Kidney (tissue), 14 donors: ENCODE measurements around the gene SLC9A1. TPM values are rescaled to one million over a fixed set of nuclear protein-coding genes. Genes with fewer than 3 reads are reported as not detected.

Experiments
- DNase-seq, 5 donors: peaks; one replicate each; pipeline ENCODE4 v3.0.0-alpha.2; 2013 to 2020
- FAIRE-seq: peaks from 2 replicates; lab custom pipeline; 2012; peaks lifted over from hg19 to GRCh38; lab: Jason Lieb, UNC
- H3K27ac ChIP-seq, 2 donors: one replicate each; pipeline ENCODE4 v1.7.0; 2013; ENCODE audit warnings: low read depth in 2 of 2, low read length in 2 of 2, inconsistent platforms in 1 of 2
- H3K27me3 ChIP-seq: one replicate; pipeline ENCODE4 v1.7.1; 2013; ENCODE audit warnings: low read length, inconsistent platforms; ENCODE audit not compliant: control insufficient read depth, insufficient read depth
- H3K36me3 ChIP-seq, 3 donors: one replicate each; pipeline versions ENCODE4 v1.7.0 to v1.7.1; 2013; ENCODE audit warnings: low read length in 3 of 3, control low read depth in 1 of 3, inconsistent platforms in 1 of 3; ENCODE audit not compliant: insufficient read depth in 3 of 3, control insufficient read depth in 2 of 3
- H3K4me1 ChIP-seq, 3 donors: one replicate each; pipeline versions ENCODE4 v1.7.0 to v1.7.1; 2013; ENCODE audit warnings: low read length in 3 of 3, inconsistent platforms in 1 of 3, low read depth in 1 of 3; ENCODE audit not compliant: control insufficient read depth in 2 of 3, insufficient read depth in 2 of 3
- H3K4me3 ChIP-seq, 3 donors: one replicate each; pipeline versions ENCODE4 v1.7.0 to v1.8.1; 2013; ENCODE audit warnings: low read length in 3 of 3, control low read depth in 1 of 3, inconsistent platforms in 1 of 3
- H3K9ac ChIP-seq, 3 donors: one replicate each; pipeline versions ENCODE4 v1.7.0 to v1.7.1; 2013; ENCODE audit warnings: low read length in 3 of 3, control low read depth in 1 of 3, inconsistent platforms in 1 of 3
- H3K9me3 ChIP-seq, 3 donors: one replicate each; pipeline versions ENCODE4 v1.7.0 to v1.7.1; 2013; ENCODE audit warnings: low read length in 3 of 3, control low read depth in 1 of 3, inconsistent platforms in 1 of 3; ENCODE audit not compliant: control insufficient read depth in 2 of 3, insufficient read depth in 1 of 3
- intact Hi-C: fragments of 100-400 bp; cut with DNase I; formaldehyde crosslinking; loops from one replicate; pipeline ENCODE4 v1.11.1; 2022
- polyA plus RNA-seq: library from polyadenylated mRNA; stranded (reverse); fragments of 350-450 nt; fragmentation: Illumina TruSeq; extraction: RNeasy Lipid Tissue Mini Kit (QIAGEN cat#74804); gene quantifications from one replicate; pipeline ENCODE4 v1.2.3, GENCODE V29; 2014; ENCODE audit warnings: low read depth, low replicate concordance; ENCODE audit not compliant: insufficient read depth
- total RNA-seq: library from RNA; stranded (reverse); fragmentation: NEBNext Ultra II Directional; extraction: Animal tissue kit (Norgen Biotek cat#: 25700); gene quantifications from one replicate; pipeline ENCODE4 v1.2.1, GENCODE V29; 2021
- TF ChIP-seq, protein P1 (sequence below): IDR thresholded peaks from 3 replicates; pipeline ENCODE4 v1.5.1; 2012; ENCODE audit warnings: mild to moderate bottlenecking, moderate library complexity, borderline replicate concordance; ENCODE audit not compliant: insufficient read depth; ENCODE audit errors: extremely low read depth
- donor health status: control.
- donor health status: control.
- donor health status: control.
- donor health status: control.
- donor health status: control.
- donor health status: DM: yes; HTN: yes; CAD: no.
- donor health status: Normal renal cell carcinoma (clear cell type).

Gene SLC9A1
- total and polyA plus RNA-seq, 2 donors from 2014 or later, result 19.3 to 29.8 TPM

DNA sequence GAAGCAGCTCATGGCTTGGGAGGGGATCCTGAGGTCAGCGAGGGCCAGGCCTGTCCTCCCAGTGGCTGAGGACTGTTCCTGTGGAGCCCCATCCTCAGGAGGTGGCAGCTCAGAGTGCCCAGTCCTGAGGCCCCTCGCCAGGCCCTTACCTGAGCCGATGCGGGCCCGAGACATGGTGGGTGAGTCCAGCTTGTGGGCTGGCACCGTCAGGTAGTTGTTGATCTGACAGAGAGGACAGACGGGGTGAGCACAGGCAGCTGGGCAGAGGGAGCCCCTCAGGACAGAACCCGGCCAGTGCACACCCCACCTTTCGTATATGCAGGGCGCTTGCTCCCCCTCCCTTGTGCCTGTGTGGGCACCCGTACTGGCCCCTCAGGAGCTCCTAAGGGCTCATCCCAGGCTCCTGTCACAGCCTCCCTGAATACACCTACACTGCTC is 53.9 kb downstream of the SLC9A1 start:
- TF ChIP-seq, protein P1, sequence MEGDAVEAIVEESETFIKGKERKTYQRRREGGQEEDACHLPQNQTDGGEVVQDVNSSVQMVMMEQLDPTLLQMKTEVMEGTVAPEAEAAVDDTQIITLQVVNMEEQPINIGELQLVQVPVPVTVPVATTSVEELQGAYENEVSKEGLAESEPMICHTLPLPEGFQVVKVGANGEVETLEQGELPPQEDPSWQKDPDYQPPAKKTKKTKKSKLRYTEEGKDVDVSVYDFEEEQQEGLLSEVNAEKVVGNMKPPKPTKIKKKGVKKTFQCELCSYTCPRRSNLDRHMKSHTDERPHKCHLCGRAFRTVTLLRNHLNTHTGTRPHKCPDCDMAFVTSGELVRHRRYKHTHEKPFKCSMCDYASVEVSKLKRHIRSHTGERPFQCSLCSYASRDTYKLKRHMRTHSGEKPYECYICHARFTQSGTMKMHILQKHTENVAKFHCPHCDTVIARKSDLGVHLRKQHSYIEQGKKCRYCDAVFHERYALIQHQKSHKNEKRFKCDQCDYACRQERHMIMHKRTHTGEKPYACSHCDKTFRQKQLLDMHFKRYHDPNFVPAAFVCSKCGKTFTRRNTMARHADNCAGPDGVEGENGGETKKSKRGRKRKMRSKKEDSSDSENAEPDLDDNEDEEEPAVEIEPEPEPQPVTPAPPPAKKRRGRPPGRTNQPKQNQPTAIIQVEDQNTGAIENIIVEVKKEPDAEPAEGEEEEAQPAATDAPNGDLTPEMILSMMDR, result no peak
- FAIRE-seq (no peak), DNase-seq (peak in 1 of 5 donors; percentile 74)
- intact Hi-C loops, result loop anchor here (5.0 kb wide), 1 partner anchor 181 kb away; no protein-coding TSS in a partner anchor
- Histone ChIP-seq H3K27ac (no peak overlapping the region), H3K9me3 (no peaks in the 10 kb centered on the region), H3K4me1 (peaks cover 0 to 4% (median 3%) of the 10 kb centered on the region in 3 donors), H3K36me3 (no peaks in the 10 kb centered on the region), H3K9ac (no peak overlapping the region), H3K4me3 (no peak overlapping the region), H3K27me3 (no peaks in the 10 kb centered on the region)

DNA sequence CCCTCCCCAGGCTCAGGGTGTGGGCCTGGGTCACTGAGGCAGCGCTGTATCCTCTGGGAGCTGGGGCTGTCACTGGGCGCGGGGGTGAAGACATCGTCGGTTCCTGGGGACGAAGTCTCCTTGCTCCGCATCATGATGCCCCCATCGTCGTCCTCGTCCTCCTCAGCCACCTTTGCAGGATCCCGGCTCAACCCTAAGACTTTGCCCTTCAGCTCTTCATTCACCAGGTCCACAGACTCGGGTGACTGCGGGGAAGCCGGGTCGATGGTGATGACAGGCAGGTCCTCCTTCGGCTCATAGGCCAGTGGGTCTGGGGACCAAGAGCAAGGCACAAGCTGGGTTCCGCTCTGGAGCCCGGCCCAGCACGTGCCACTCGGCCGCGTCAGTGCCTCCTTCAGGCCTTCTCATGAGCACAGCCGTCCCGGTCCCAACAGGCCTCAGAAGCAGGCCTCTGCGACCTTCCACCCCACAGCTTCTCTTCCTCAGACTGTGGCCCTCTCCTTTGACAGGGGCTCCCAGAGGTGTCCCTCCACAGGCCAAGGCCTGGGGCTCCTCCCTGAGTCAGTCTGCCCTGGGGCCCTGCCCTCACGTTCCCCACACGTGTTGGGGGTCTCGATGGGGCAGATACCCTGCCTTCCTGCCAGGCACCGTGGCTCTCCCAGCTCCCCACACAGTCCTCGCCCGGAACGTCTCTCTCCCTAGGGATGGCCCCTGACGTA is 54.4 kb downstream of the SLC9A1 start:
- Histone ChIP-seq H3K4me3 (no peak overlapping the region), H3K9ac (no peak overlapping the region), H3K27ac (no peak overlapping the region), H3K9me3 (no peaks in the 10 kb centered on the region), H3K27me3 (no peaks in the 10 kb centered on the region), H3K36me3 (no peaks in the 10 kb centered on the region), H3K4me1 (peaks cover 0 to 4% (median 3%) of the 10 kb centered on the region in 3 donors)
- intact Hi-C loops, result loop anchor here (5.0 kb wide), 1 partner anchor 182 kb away; no protein-coding TSS in a partner anchor
- DNase-seq (peak in 2 of 5 donors; percentile 51 to 77), FAIRE-seq (no peak)
- TF ChIP-seq, protein P1, result no peak

DNA sequence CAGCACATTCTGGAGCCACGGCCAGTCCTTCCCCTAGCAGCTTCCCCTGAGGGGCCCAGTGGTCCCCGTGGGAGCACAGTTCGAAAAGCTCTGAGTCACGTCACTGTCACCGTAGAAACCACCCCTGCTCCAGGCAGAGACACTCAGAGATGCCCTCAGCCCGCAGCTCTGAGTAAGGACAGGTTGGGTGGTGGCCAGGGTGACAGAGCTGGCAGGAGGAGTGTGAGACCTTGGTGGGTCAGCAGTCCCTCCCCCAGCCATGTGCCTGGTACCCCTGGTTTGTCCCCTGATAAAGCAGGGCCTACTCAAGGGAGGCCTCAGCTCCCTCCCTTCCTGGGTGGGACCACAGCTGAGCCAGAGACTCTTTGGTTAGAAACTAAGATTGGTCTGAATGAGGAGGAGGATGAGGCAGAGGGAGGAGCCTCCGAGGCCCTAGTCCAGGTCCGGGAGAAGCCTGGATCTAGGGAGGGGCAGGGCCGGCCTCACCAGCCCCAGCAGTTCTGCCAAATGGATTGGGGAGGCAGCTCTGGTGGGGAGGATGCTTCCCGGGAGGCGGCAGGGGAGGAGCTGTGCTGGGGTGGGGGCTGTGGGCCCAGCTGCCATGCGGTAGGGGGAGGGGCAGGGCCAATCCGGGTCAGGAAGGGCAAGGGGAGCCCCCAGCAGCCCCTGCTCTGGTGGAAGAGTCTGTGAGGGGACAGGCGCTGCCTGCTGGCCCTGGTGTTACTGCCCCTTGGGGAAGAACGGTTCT is 55.2 kb downstream of the SLC9A1 start:
- peak in 4 of 5 donors; percentile 60 to 87 (median 68) for DNase-seq
- H3K9me3 ChIP-seq, result no peaks in the 10 kb centered on the region
- intact Hi-C loops, result loop anchor here (5.0 kb wide), 1 partner anchor 183 kb away; no protein-coding TSS in a partner anchor
- no peak for FAIRE-seq
- no peak overlapping the region for H3K9ac ChIP-seq
- TF ChIP-seq, protein P1, result no peak
- no peaks in the 10 kb centered on the region for H3K36me3 ChIP-seq
- H3K4me1 ChIP-seq, result peaks cover 0 to 4% (median 3%) of the 10 kb centered on the region in 3 donors
- no peaks in the 10 kb centered on the region for H3K27me3 ChIP-seq
- no peak overlapping the region for H3K4me3 ChIP-seq
- H3K27ac ChIP-seq, result peak overlapping the region; percentile 57 to 59
